Measurements from ENCODE around the gene SOX13. TPM values are rescaled to one million over a fixed set of nuclear protein-coding genes. Genes with fewer than 3 reads are reported as not detected.

SOX13 gene
- polyA plus RNA-seq, 3 donors, result 0.52 TPM; not detected in 2

DNA sequence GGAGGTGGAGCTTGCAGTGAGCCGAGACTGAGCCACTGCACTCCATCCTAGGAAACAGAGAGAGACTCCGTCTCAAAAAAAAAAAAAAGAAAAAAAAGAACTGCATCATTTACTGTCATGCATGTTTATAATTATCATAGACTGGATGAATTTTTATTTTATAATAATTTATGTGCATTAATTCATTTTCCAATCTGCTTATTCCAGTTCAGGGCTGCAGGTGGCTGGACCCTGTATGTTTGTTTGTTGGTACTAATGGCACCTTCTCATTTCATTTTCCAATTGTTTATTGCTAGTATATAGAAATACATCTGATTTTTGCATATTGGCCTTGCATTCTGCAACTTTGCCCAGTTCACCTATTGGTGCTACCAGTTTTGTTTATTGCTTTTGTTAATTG, 19.0 kb upstream of the SOX13 start:
- no peak overlapping the region for H3K4me2 ChIP-seq (replicated peaks; ENCODE audit: extremely low read depth, low read length, poor library complexity, severe bottlenecking)
- no peaks in the 10 kb centered on the region for H3K36me3 ChIP-seq (replicated peaks in 1 of 2; ENCODE audit: control insufficient read depth in 1 of 2, insufficient read depth in 2 of 2, low read length in 2 of 2)
- no peaks in the 10 kb centered on the region for H3K9me3 ChIP-seq (replicated peaks in 1 of 2; ENCODE audit: control insufficient read depth in 1 of 2, insufficient read depth in 1 of 2, low read length in 2 of 2)
- H3K4me1 ChIP-seq (ENCODE audit: control insufficient read depth in 1 of 2, insufficient read depth in 2 of 2, low read length in 2 of 2), result peaks cover 0 to 6% of the 10 kb centered on the region in 2 donors
- H3K27ac Mint-ChIP-seq, result no peak overlapping the region
- no peak overlapping the region for H3K4me3 Mint-ChIP-seq
- peaks cover 10 to 12% (median 11%) of the 10 kb centered on the region in 3 donors for H3K27me3 Mint-ChIP-seq (ENCODE audit: low read depth in 3 of 3)
- H3K4me1 Mint-ChIP-seq, result peaks cover 6% of the 10 kb centered on the region
- H3K36me3 Mint-ChIP-seq, result no peaks in the 10 kb centered on the region
- no CpG with 5 or more reads among the region's 2 CpGs for WGBS (ENCODE audit: insufficient coverage)
- no peak overlapping the region for H2AFZ ChIP-seq (ENCODE audit: insufficient read depth, low read depth, low read length, poor library complexity, severe bottlenecking)
- H3K79me2 ChIP-seq (ENCODE audit: insufficient read depth, low read length), result no peaks in the 10 kb centered on the region
- intact Hi-C loops (cut with micrococcal nuclease), result no loop called here
- TF ChIP-seq, protein P1, sequence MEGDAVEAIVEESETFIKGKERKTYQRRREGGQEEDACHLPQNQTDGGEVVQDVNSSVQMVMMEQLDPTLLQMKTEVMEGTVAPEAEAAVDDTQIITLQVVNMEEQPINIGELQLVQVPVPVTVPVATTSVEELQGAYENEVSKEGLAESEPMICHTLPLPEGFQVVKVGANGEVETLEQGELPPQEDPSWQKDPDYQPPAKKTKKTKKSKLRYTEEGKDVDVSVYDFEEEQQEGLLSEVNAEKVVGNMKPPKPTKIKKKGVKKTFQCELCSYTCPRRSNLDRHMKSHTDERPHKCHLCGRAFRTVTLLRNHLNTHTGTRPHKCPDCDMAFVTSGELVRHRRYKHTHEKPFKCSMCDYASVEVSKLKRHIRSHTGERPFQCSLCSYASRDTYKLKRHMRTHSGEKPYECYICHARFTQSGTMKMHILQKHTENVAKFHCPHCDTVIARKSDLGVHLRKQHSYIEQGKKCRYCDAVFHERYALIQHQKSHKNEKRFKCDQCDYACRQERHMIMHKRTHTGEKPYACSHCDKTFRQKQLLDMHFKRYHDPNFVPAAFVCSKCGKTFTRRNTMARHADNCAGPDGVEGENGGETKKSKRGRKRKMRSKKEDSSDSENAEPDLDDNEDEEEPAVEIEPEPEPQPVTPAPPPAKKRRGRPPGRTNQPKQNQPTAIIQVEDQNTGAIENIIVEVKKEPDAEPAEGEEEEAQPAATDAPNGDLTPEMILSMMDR (IDR thresholded peaks at IDR 0.05), result no peak
- H3K27ac ChIP-seq (ENCODE audit: low read depth in 1 of 2, low read length in 2 of 2), result no peak overlapping the region
- DNase-seq, result no peak
- H3K4me3 ChIP-seq (replicated peaks in 1 of 3; ENCODE audit: low read depth in 2 of 3, low read length in 3 of 3), result no peak overlapping the region
- no peaks in the 10 kb centered on the region for H4K20me1 ChIP-seq (ENCODE audit: insufficient read depth, low read length)
- H3K27me3 ChIP-seq (ENCODE audit: control insufficient read depth in 2 of 2, insufficient read depth in 2 of 2, low read length in 2 of 2), result no peaks in the 10 kb centered on the region
- H3K9me3 Mint-ChIP-seq, result peaks cover 0 to 3% (median 0%) of the 10 kb centered on the region in 7 donors
- H3K9ac ChIP-seq (ENCODE audit: insufficient read depth, low read length, poor library complexity, severe bottlenecking), result no peak overlapping the region

DNA sequence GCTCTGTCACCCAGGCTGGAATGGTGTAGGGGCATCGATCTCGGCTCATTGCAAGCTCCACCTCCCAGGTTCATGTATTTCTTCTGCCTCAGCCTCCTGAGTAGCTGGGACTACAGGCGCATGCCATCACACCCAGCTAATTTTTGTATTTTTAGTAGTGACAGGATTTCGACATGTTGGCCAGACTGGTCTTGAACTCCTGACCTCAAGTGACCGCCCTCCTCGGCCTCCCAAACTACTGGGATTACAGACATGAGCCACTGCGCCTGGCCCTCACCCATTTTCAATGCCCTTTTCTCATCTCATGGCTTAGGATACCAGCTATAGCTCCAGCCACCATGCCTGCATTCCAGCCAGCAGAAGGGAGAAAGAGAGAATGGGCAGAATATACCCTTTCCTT, 12.9 kb upstream of the SOX13 start:
- H3K27me3 ChIP-seq (ENCODE audit: control insufficient read depth in 2 of 2, insufficient read depth in 2 of 2, low read length in 2 of 2), result no peaks in the 10 kb centered on the region
- TF ChIP-seq, protein P1 (IDR thresholded peaks at IDR 0.05), result no peak
- H4K20me1 ChIP-seq (ENCODE audit: insufficient read depth, low read length), result no peaks in the 10 kb centered on the region
- intact Hi-C loops (cut with micrococcal nuclease), result no loop called here
- no peak overlapping the region for H3K4me3 Mint-ChIP-seq
- H3K36me3 Mint-ChIP-seq, result no peaks in the 10 kb centered on the region
- no peaks in the 10 kb centered on the region for H3K79me2 ChIP-seq (ENCODE audit: insufficient read depth, low read length)
- peaks cover 0 to 3% (median 0%) of the 10 kb centered on the region in 7 donors for H3K9me3 Mint-ChIP-seq
- H3K27me3 Mint-ChIP-seq (ENCODE audit: low read depth in 3 of 3), result peaks cover 10 to 15% (median 12%) of the 10 kb centered on the region in 3 donors
- no peak overlapping the region for H3K9ac ChIP-seq (ENCODE audit: insufficient read depth, low read length, poor library complexity, severe bottlenecking)
- no CpG with 5 or more reads among the region's 7 CpGs for WGBS (ENCODE audit: insufficient coverage)
- H3K4me2 ChIP-seq (replicated peaks; ENCODE audit: extremely low read depth, low read length, poor library complexity, severe bottlenecking), result no peak overlapping the region
- no peak overlapping the region for H3K4me3 ChIP-seq (replicated peaks in 1 of 3; ENCODE audit: low read depth in 2 of 3, low read length in 3 of 3)
- H3K4me1 Mint-ChIP-seq, result peaks cover 11% of the 10 kb centered on the region
- H3K4me1 ChIP-seq (ENCODE audit: control insufficient read depth in 1 of 2, insufficient read depth in 2 of 2, low read length in 2 of 2), result peaks cover 0 to 6% of the 10 kb centered on the region in 2 donors
- no peak overlapping the region for H3K27ac Mint-ChIP-seq
- no peak overlapping the region for H3K27ac ChIP-seq (ENCODE audit: low read depth in 1 of 2, low read length in 2 of 2)
- H3K9me3 ChIP-seq (replicated peaks in 1 of 2; ENCODE audit: control insufficient read depth in 1 of 2, insufficient read depth in 1 of 2, low read length in 2 of 2), result no peaks in the 10 kb centered on the region
- DNase-seq, result no peak
- H2AFZ ChIP-seq (ENCODE audit: insufficient read depth, low read depth, low read length, poor library complexity, severe bottlenecking), result no peak overlapping the region
- no peaks in the 10 kb centered on the region for H3K36me3 ChIP-seq (replicated peaks in 1 of 2; ENCODE audit: control insufficient read depth in 1 of 2, insufficient read depth in 2 of 2, low read length in 2 of 2)

All from CD14-positive monocyte (primary cell).